HEK293T (cell line): ENCODE data around the gene HOXD12.

Source experiments
- FOXM1 ChIP-seq: fragments of 450-650 bp; IDR thresholded peaks from 2 replicates; pipeline ENCODE4 v1.6.1; 2017; ENCODE audit warnings: mild to moderate bottlenecking, borderline replicate concordance
- SP1 ChIP-seq: fragments of 450-650 bp; IDR thresholded peaks from 2 replicates; pipeline ENCODE4 v1.6.1; 2017
- TF ChIP-seq, protein P1 (sequence below): fragments of 450-650 bp; IDR thresholded peaks from 2 replicates; pipeline ENCODE4 v1.6.1; 2016

- no peak for TF ChIP-seq FOXM1
- TF ChIP-seq, protein P1, sequence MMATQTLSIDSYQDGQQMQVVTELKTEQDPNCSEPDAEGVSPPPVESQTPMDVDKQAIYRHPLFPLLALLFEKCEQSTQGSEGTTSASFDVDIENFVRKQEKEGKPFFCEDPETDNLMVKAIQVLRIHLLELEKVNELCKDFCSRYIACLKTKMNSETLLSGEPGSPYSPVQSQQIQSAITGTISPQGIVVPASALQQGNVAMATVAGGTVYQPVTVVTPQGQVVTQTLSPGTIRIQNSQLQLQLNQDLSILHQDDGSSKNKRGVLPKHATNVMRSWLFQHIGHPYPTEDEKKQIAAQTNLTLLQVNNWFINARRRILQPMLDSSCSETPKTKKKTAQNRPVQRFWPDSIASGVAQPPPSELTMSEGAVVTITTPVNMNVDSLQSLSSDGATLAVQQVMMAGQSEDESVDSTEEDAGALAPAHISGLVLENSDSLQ, result no peak
- TF ChIP-seq SP1, result no peak
Measured at GRCh38 chr2:176074919-176075425, 24.6 kb upstream of the HOXD12 start.
